Gastroesophageal sphincter (tissue), 3 donors: ENCODE results near the gene RNF213.

Experiments used
- CTCF ChIP-seq, 4 experiments: fragments of 200-600 bp in 2 of 4; fragments of 450-650 bp in 2 of 4; sonication (generic) in 1 of 4; IDR thresholded peaks; one replicate each; pipeline ENCODE4 v1.5.1; 2017 to 2019; ENCODE audit warnings: antibody characterized with exemption in 4 of 4, mild to moderate bottlenecking in 2 of 4, moderate library complexity in 2 of 4
- EP300 ChIP-seq: sonication (generic); formaldehyde crosslinking; IDR thresholded peaks from one replicate; pipeline ENCODE4 v1.6.1; 2017; ENCODE audit warnings: antibody characterized with exemption, mild to moderate bottlenecking
- POLR2A ChIP-seq, 2 donors: fragments of 450-650 bp; IDR thresholded peaks; one replicate each; pipeline ENCODE4 v1.6.1; 2017; ENCODE audit warnings: antibody characterized with exemption in 2 of 2, mild to moderate bottlenecking in 2 of 2, moderate library complexity in 1 of 2
- POLR2AphosphoS5 ChIP-seq: sonication (generic); formaldehyde crosslinking; IDR thresholded peaks from one replicate; pipeline ENCODE4 v1.6.1; 2017; ENCODE audit warnings: antibody characterized with exemption

DNA sequence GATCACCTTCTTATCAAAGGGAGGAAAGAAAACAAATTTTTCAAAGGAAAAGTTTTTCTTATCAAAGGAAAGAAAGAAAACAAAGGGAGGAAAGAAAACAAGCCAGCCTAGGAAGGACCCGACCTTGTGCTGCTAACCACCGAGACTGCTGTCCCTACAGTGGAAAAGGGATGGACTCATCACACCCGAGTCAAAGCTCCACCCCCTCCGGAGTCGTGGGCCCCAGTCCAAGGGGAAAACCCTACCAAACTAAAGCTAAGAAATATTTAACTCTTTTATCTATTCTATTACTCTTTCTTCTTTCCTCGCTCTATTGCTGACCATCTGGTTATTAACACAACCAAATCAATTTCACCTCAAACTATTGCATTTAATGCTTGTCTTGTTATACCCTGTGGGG is 148.2 kb downstream of the RNF213 start:
- TF ChIP-seq CTCF (IDR thresholded peaks at IDR 0.05): no peak
- TF ChIP-seq POLR2A (IDR thresholded peaks at IDR 0.05): no peak
- TF ChIP-seq EP300: no peak
- TF ChIP-seq POLR2AphosphoS5: no peak
